H1 (cell line): ENCODE measurements around the gene KIF5C. TPM values are rescaled to one million over a fixed set of nuclear protein-coding genes. Genes with fewer than 3 reads are reported as not detected.

ENCODE experiments used
- CTCF ChIA-PET: fragments of 300-600 bp; sonication (Branson Sonifier 250); formaldehyde crosslinking; loops from one replicate; lab custom pipeline; 2021; ENCODE audit not compliant: partially characterized antibody; lab: Charles Lee
- POLR2A ChIA-PET: fragments of 300-600 bp; sonication (Branson Sonifier 250); formaldehyde crosslinking; loops from one replicate; lab custom pipeline; 2021; ENCODE audit warnings: inconsistent platforms; ENCODE audit not compliant: partially characterized antibody; lab: Charles Lee
- DNase-seq, 2 experiments: peaks; one replicate each; pipeline versions ENCODE4 v3.0.0 to v3.0.0-alpha.2; 2010 to 2022; ENCODE audit warnings: low spot score in 2 of 2, low read depth in 1 of 2, mixed read lengths in 1 of 2
- FAIRE-seq: peaks from 2 replicates; lab custom pipeline; 2011; peaks lifted over from hg19 to GRCh38; lab: Jason Lieb, UNC
- H2AFZ ChIP-seq: 2 replicates; pipeline ENCODE4 v1.8.1; 2012; ENCODE audit warnings: low read length, inconsistent platforms
- H2AK5ac ChIP-seq: 2 replicates; pipeline ENCODE4 v1.6.1; 2013; ENCODE audit warnings: low read depth, low read length
- H2BK120ac ChIP-seq: replicated peaks from 2 replicates; pipeline ENCODE3; 2013; ENCODE audit warnings: low read depth, low read length, inconsistent platforms
- H2BK12ac ChIP-seq: 2 replicates; pipeline ENCODE4 v1.6.1; 2013; ENCODE audit warnings: low read depth, low read length
- H2BK15ac ChIP-seq: 2 replicates; pipeline ENCODE4 v1.6.1; 2013; ENCODE audit warnings: low read length
- H2BK20ac ChIP-seq: 2 replicates; pipeline ENCODE4 v1.6.1; 2013; ENCODE audit warnings: low read length
- H2BK5ac ChIP-seq: 2 replicates; pipeline ENCODE4 v1.6.1; 2013; ENCODE audit warnings: low read depth, low read length
- H3K14ac ChIP-seq: 2 replicates; pipeline ENCODE4 v1.6.1; 2013; ENCODE audit warnings: inconsistent platforms; ENCODE audit not compliant: insufficient read length
- H3K18ac ChIP-seq: 2 replicates; pipeline ENCODE4 v1.6.1; 2013; ENCODE audit warnings: low read length; ENCODE audit errors: extremely low read depth
- H3K23ac ChIP-seq: 2 replicates; pipeline ENCODE4 v1.6.1; 2013; ENCODE audit warnings: inconsistent platforms; ENCODE audit not compliant: insufficient read length
- H3K23me2 ChIP-seq: 2 replicates; pipeline ENCODE4 v1.6.1; 2013; ENCODE audit warnings: low read depth, low read length
- H3K27ac ChIP-seq: 2 replicates; pipeline ENCODE4 v1.6.1; 2011; ENCODE audit warnings: low read depth, low read length, inconsistent platforms
- H3K27me3 ChIP-seq, 4 experiments: replicated peaks in 1 of 4; 1 replicate in 1 of 4; 2 replicates in 3 of 4; pipeline versions ENCODE4 v1.6.1 to v1.8.1; 2011 to 2013; ENCODE audit warnings: low read length in 3 of 4, mild to moderate bottlenecking in 3 of 4, inconsistent platforms in 2 of 4, mixed read lengths in 2 of 4, moderate library complexity in 1 of 4; ENCODE audit not compliant: control insufficient read depth in 3 of 4, insufficient read depth in 3 of 4; ENCODE audit errors: extremely low read depth in 1 of 4
- H3K36me3 ChIP-seq, 4 experiments: 2 replicates each; pipeline versions ENCODE4 v1.6.1 to v1.8.1; 2011 to 2013; ENCODE audit warnings: mild to moderate bottlenecking in 4 of 4, low read length in 3 of 4, moderate library complexity in 2 of 4, control low read depth in 1 of 4, inconsistent platforms in 1 of 4; ENCODE audit not compliant: insufficient read depth in 4 of 4, control insufficient read depth in 2 of 4
- H3K4ac ChIP-seq: replicated peaks from 2 replicates; pipeline ENCODE3; 2013; ENCODE audit warnings: low read length, low read depth, mixed read lengths, inconsistent platforms; ENCODE audit not compliant: insufficient read length
- H3K4me1 ChIP-seq, 4 experiments: replicated peaks in 1 of 4; 1 replicate in 1 of 4; 2 replicates in 3 of 4; pipeline versions ENCODE4 v1.6.1 to v1.8.1; 2011 to 2013; ENCODE audit warnings: low read length in 3 of 4, inconsistent platforms in 2 of 4, mixed read lengths in 1 of 4; ENCODE audit not compliant: insufficient read depth in 4 of 4, control insufficient read depth in 3 of 4
- H3K4me2 ChIP-seq, 2 experiments: 2 replicates each; pipeline versions ENCODE4 v1.6.1 to v1.8.1; 2011 to 2013; ENCODE audit warnings: low read depth in 2 of 2, low read length in 2 of 2, control low read depth in 1 of 2, inconsistent platforms in 1 of 2, mild to moderate bottlenecking in 1 of 2; ENCODE audit not compliant: insufficient read depth in 1 of 2
- H3K4me3 ChIP-seq, 4 experiments: fragments of 200-600, 300-600 bp in 1 of 4; sonication (generic), shearing (Covaris generic), sonication (Bioruptor Twin) in 1 of 4; 2 replicates each; pipeline versions ENCODE4 v1.5.1 to v1.8.1; 2011 to 2016; ENCODE audit warnings: low read length in 4 of 4, low read depth in 3 of 4, control low read depth in 2 of 4, inconsistent platforms in 2 of 4, mild to moderate bottlenecking in 2 of 4, mixed read lengths in 1 of 4, moderate library complexity in 1 of 4; ENCODE audit not compliant: insufficient read depth in 2 of 4; ENCODE audit errors: extremely low read depth in 1 of 4
- H3K56ac ChIP-seq: replicated peaks from 2 replicates; pipeline ENCODE3; 2013; ENCODE audit warnings: low read depth, mild to moderate bottlenecking, mixed read lengths, low read length, inconsistent platforms; ENCODE audit not compliant: insufficient read length
- H3K79me1 ChIP-seq: 2 replicates; pipeline ENCODE4 v1.6.1; 2013; ENCODE audit warnings: low read depth, low read length, control low read depth
- H3K79me2 ChIP-seq, 2 experiments: 2 replicates each; pipeline versions ENCODE4 v1.6.1 to v1.8.1; 2012 to 2013; ENCODE audit warnings: low read length in 2 of 2, mild to moderate bottlenecking in 2 of 2, inconsistent platforms in 1 of 2; ENCODE audit not compliant: insufficient read depth in 2 of 2, control insufficient read depth in 1 of 2
- H3K9ac ChIP-seq, 4 experiments: replicated peaks in 1 of 4; 1 replicate in 1 of 4; 2 replicates in 3 of 4; pipeline versions ENCODE4 v1.6.1 to v1.8.1; 2011 to 2013; ENCODE audit warnings: low read depth in 3 of 4, low read length in 3 of 4, control low read depth in 2 of 4, mild to moderate bottlenecking in 2 of 4, moderate library complexity in 2 of 4, inconsistent platforms in 1 of 4; ENCODE audit errors: extremely low read depth in 1 of 4
- H3K9me3 ChIP-seq, 2 experiments: 2 replicates each; pipeline versions ENCODE4 v1.6.1 to v1.8.1; 2012 to 2013; ENCODE audit warnings: mild to moderate bottlenecking in 2 of 2, moderate library complexity in 2 of 2, control low read depth in 1 of 2, inconsistent platforms in 1 of 2, low read depth in 1 of 2, low read length in 1 of 2, mixed read lengths in 1 of 2; ENCODE audit not compliant: insufficient read depth in 2 of 2
- H4K20me1 ChIP-seq, 2 experiments: replicated peaks in 1 of 2; 2 replicates each; pipeline versions ENCODE3 to v1.8.1; 2011 to 2013; ENCODE audit warnings: inconsistent platforms in 2 of 2, low read length in 2 of 2, mild to moderate bottlenecking in 1 of 2; ENCODE audit not compliant: insufficient read depth in 2 of 2, control insufficient read depth in 1 of 2
- H4K5ac ChIP-seq: 2 replicates; pipeline ENCODE4 v1.6.1; 2013; ENCODE audit warnings: low read length, low read depth, mixed read lengths, inconsistent platforms; ENCODE audit not compliant: insufficient read length
- H4K8ac ChIP-seq: 2 replicates; pipeline ENCODE4 v1.8.0; 2013; ENCODE audit warnings: mild to moderate bottlenecking, moderate library complexity, low read length, inconsistent platforms; ENCODE audit not compliant: insufficient read depth; ENCODE audit errors: extremely low read depth
- H4K91ac ChIP-seq: replicated peaks from 2 replicates; pipeline ENCODE3; 2013; ENCODE audit warnings: low read length, mixed read lengths, inconsistent platforms; ENCODE audit not compliant: insufficient read length
- E2F6 ChIP-seq: IDR thresholded peaks from 2 replicates; pipeline ENCODE4 v1.6.1; 2012; ENCODE audit warnings: inconsistent platforms
- EGR1 ChIP-seq: IDR thresholded peaks from 2 replicates; pipeline ENCODE4 v1.6.1; 2011; ENCODE audit warnings: low read depth, low read length, borderline replicate concordance
- EP300 ChIP-seq, 2 experiments: IDR thresholded peaks; 1 replicate in 1 of 2; 2 replicates in 1 of 2; pipeline ENCODE4 v1.6.1; 2011 to 2012; ENCODE audit warnings: low read depth in 2 of 2, low read length in 2 of 2, mild to moderate bottlenecking in 2 of 2, borderline replicate concordance in 1 of 2, inconsistent platforms in 1 of 2, moderate library complexity in 1 of 2
- EZH2 ChIP-seq: fragments of 200-600 bp; sonication (generic); IDR thresholded peaks from 2 replicates; pipeline ENCODE4 v1.7.1; 2012; ENCODE audit warnings: low read depth, mild to moderate bottlenecking, moderate library complexity, low read length, inconsistent platforms; ENCODE audit not compliant: severe bottlenecking
- FOSL1 ChIP-seq: IDR thresholded peaks from 2 replicates; pipeline ENCODE4 v1.6.1; 2011; ENCODE audit warnings: mild to moderate bottlenecking, low read depth, low read length, moderate library complexity; ENCODE audit not compliant: insufficient read depth
- HDAC2 ChIP-seq, 2 experiments: fragments of 300-600 bp in 1 of 2; sonication (generic) in 1 of 2; IDR thresholded peaks; 2 replicates each; pipeline ENCODE4 v1.6.1; 2011 to 2012; ENCODE audit warnings: low read depth in 2 of 2, low read length in 2 of 2, mild to moderate bottlenecking in 2 of 2, moderate library complexity in 2 of 2, borderline replicate concordance in 1 of 2, inconsistent platforms in 1 of 2
- MAFK ChIP-seq: IDR thresholded peaks from 2 replicates; pipeline ENCODE4 v1.6.1; 2012; ENCODE audit warnings: low read depth, mild to moderate bottlenecking, improper control_type of control experiment, low read length
- PHF8 ChIP-seq: fragments of 200-600 bp; sonication (generic); conservative IDR thresholded peaks from 2 replicates; pipeline ENCODE4 v1.7.1; 2012; ENCODE audit warnings: low read depth, mild to moderate bottlenecking, inconsistent platforms, low read length, moderate library complexity
- RNF2 ChIP-seq: fragments of 200-900, 300-1000 bp; sonication (generic); IDR thresholded peaks from 2 replicates; pipeline ENCODE4 v1.7.1; 2016; ENCODE audit warnings: borderline replicate concordance, low read depth, mild to moderate bottlenecking, antibody characterized with exemption, low read length; ENCODE audit not compliant: poor library complexity, severe bottlenecking; ENCODE audit errors: missing control alignments
- SIX5 ChIP-seq: IDR thresholded peaks from 2 replicates; pipeline ENCODE4 v1.6.1; 2011; ENCODE audit warnings: mild to moderate bottlenecking, low read depth, low read length
- SP2 ChIP-seq: IDR thresholded peaks from 2 replicates; pipeline ENCODE4 v1.6.1; 2012; ENCODE audit warnings: mild to moderate bottlenecking, low read length, inconsistent platforms
- SP4 ChIP-seq: IDR thresholded peaks from 2 replicates; pipeline ENCODE4 v1.6.1; 2012; ENCODE audit warnings: low read length, inconsistent platforms
- TAF1 ChIP-seq: IDR thresholded peaks from 2 replicates; pipeline ENCODE4 v1.6.1; 2011; ENCODE audit warnings: mild to moderate bottlenecking, low read depth, low read length
- TEAD4 ChIP-seq: IDR thresholded peaks from 2 replicates; pipeline ENCODE4 v1.6.1; 2012; ENCODE audit warnings: low read depth, low read length, inconsistent platforms, mixed read lengths
- WGBS, 2 experiments: shearing (Covaris generic) in 1 of 2; methylation state at CpG; one replicate each; pipeline versions ENCODE4 v1.1.6 to v1.1.7; 2013 to 2015; ENCODE audit warnings: low lambda C conversion rate in 2 of 2, mixed read lengths in 2 of 2, inconsistent platforms in 1 of 2, low coverage in 1 of 2, missing lambda C conversion rate in 1 of 2; ENCODE audit not compliant: insufficient replicate concordance in 2 of 2, insufficient coverage in 1 of 2, insufficient read length in 1 of 2; ENCODE audit errors: extremely low coverage in 1 of 2, missing lambda C conversion rate in 1 of 2; 5-methylcytosine and 5-hydroxymethylcytosine counted together
- polyA plus RNA-seq, 7 experiments: library from polyadenylated mRNA; depleted of rRNA in 3 of 7; stranded (reverse) in 5 of 7; unstranded in 2 of 7; fragments of >200 nt in 5 of 7; fragments of 200-250 nt in 2 of 7; gene quantifications; 1 replicate in 5 of 7; 2 replicates in 1 of 7; 4 replicates in 1 of 7; pipeline versions ENCODE4 v1.2.1 to v1.2.3, GENCODE V29; 2011 to 2013; ENCODE audit warnings: missing spikeins in 2 of 7, mixed read lengths in 2 of 7
- total RNA-seq: library from RNA; stranded (reverse); fragmentation: NEBNext Ultra II Directional; extraction: Animal tissue kit (Norgen Biotek cat#: 25700); gene quantifications from 2 replicates; pipeline ENCODE4 v1.2.1, GENCODE V29; 2021

KIF5C gene
- total and polyA plus RNA-seq, 2 of the 8 experiments (the other 6 are each of a cell fraction or from before 2014, with no cell fraction given), result 16.3 to 66.4 TPM

- ChIA-PET CTCF (no interaction called here), POLR2A (no interaction called here)
- Histone ChIP-seq H2BK5ac (no peak overlapping the region), H3K4ac (no peak overlapping the region), H3K4me1 (no peaks in the 10 kb centered on the region), H3K9me3 (no peaks in the 10 kb centered on the region), H4K20me1 (no peaks in the 10 kb centered on the region), H3K36me3 (no peaks in the 10 kb centered on the region), H4K91ac (no peak overlapping the region), H2AFZ (no peak overlapping the region), H3K27ac (no peak overlapping the region), H3K23ac (no peak overlapping the region), H3K56ac (no peak overlapping the region), H2BK15ac (no peak overlapping the region), H3K18ac (no peak overlapping the region), H3K79me1 (no peaks in the 10 kb centered on the region), H3K4me2 (no peak overlapping the region), H3K4me3 (no peak overlapping the region), H2BK20ac (no peak overlapping the region), H3K9ac (no peak overlapping the region), H4K5ac (no peak overlapping the region), H3K27me3 (no peaks in the 10 kb centered on the region), H3K14ac (no peak overlapping the region), H4K8ac (no peak overlapping the region), H2BK12ac (no peak overlapping the region), H3K79me2 (no peaks in the 10 kb centered on the region), H2BK120ac (no peak overlapping the region), H3K23me2 (no peaks in the 10 kb centered on the region), H2AK5ac (no peak overlapping the region)
- DNase-seq (no peak), FAIRE-seq (no peak)
- 80% methylated on average over 1 of the region's 1 CpG; no CpG with 5 or more reads in 1 of the 2 experiments for WGBS, 2 experiments
- no peak for TF ChIP-seq FOSL1
- no peak for TF ChIP-seq TEAD4
- TF ChIP-seq TAF1, result no peak
- no peak for TF ChIP-seq HDAC2 (IDR thresholded peaks at IDR 0.05; ENCODE audit: borderline replicate concordance in 1 of 2, low read depth in 2 of 2, low read length in 2 of 2)
- no peak for TF ChIP-seq SP4
- TF ChIP-seq SIX5, result no peak
- no peak for TF ChIP-seq PHF8
- no peak for TF ChIP-seq EGR1
- TF ChIP-seq SP2, result no peak
- TF ChIP-seq E2F6, result no peak
- TF ChIP-seq RNF2, result no peak
- TF ChIP-seq EP300 (IDR thresholded peaks at IDR 0.05; ENCODE audit: borderline replicate concordance in 1 of 2, low read depth in 2 of 2, low read length in 2 of 2), result no peak
- TF ChIP-seq EZH2, result no peak
- no peak for TF ChIP-seq MAFK
These were observed 26.9 kb upstream of the KIF5C start for GRCh38 chr2:148848146-148848545.
